ENCODE results near the gene MALAT1. TPM values are rescaled to one million over a fixed set of nuclear protein-coding genes. Genes with fewer than 3 reads are reported as not detected.

The MALAT1 gene
- polyA plus RNA-seq, 4 donors = 299 to 1,150 (median 876) TPM

DNA sequence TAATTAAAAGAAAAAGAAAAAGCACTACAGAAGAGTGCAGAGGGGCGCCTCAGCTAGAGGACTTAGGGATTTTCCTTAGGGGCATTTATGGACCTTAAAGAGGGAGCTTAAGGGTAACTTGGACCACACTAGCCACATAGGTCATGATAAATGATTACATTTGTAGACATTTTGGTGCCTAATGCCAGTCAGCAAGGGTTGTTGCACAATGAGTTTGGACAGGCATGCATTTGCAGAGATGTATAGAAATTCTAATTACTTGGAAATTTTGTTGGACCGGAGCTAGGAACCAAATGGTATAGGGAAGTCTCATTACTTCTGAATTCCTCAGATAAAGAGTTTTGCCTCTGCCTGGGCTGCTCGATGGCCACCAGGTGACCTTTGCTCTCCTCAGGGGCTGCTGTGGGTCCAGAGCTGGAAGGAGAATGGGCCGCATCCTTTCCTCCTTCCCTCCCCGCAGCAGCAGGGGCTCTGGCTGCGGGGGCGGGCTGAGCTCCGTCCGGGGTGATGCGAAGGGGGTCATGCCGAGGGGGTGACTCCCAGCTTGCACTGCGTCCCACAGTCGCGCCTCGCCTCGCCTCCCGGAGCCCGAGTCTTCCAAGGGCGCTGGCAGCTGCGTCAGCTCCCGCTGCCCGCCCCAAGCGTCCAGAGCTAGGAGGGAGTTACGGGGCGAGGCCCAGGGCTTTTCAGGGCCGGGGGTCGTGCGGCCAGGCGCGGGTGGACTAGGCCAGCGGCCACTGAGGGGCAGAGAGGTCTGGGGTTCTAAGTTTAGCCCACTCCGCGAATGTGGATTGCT, 20.3 kb upstream of the MALAT1 start:
- DNase-seq (ENCODE audit: low read depth in 4 of 4, low spot score in 2 of 4) = no peak

DNA sequence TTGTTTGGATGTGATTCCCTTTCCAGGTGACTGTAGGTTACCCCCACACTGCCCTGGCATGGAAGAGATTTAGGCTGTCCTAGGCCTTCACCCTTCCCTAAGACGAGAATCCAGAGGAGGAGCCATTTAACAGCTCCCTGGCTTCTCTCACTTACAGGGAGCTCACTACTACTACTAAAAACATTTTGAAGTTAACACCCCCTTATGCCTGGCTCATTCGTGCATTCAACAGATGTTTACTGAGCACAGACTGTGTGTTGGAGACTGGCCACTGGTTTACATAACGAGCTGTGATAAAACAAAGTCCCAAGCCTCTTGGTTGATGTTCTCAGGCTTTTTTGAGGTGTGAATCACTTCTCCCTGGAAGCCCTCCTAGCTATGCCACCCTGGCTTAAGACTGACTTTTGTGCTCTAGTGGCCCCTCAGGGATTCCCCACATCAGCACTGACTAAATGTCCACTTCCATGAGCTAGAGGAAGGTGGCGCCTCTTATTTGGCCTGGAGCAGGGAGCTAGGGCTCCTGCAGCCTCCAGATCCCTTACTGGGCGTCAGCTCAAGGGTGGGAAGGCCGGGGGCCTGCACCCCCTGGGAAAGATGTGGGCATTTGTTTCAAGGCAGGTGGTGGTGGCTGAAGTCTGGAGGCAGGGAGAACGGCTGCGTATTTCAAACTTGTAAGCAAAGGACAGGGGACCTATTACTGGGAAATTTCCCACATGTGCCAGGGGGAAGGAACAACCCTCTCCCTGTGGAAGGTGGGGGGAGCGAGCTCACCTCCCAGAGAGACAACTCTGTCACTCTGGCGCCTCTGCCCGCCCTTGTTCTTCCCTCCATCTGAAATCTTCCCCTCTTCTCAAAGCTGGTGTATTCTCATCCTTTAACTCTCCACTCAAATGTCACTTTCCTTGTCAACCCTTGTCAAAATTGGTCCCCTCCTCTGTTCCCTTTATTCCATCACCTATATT, 19.4 kb upstream of the MALAT1 start:
- no peak for DNase-seq (ENCODE audit: low read depth in 4 of 4, low spot score in 2 of 4)

DNA sequence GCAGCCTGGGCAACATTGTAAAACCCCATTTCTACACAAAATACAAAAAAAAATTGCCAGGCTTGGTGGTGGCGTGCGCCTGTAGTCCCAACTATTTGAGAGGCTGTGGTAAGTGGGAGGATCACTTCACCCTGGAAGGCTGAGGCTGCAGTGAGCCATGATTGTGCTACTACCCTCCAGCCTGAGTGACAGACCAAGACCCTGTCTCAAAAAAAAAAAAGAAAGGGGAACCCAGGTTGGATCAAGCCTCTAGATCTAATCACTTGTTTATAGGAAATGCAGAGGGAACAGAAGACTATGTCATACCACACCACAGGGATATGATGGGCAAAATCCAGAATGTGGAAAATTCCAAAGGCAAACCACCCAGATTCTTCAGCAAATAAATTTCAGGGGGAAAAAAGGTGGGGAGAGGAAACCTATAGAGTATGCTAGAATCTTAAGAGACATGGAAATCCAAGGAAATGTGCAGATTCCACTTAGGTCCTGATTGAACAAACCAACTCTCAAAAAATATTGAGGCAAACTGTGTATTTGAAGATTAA, 16.5 kb upstream of the MALAT1 start:
- no peak for DNase-seq (ENCODE audit: low read depth in 4 of 4, low spot score in 2 of 4)

DNA sequence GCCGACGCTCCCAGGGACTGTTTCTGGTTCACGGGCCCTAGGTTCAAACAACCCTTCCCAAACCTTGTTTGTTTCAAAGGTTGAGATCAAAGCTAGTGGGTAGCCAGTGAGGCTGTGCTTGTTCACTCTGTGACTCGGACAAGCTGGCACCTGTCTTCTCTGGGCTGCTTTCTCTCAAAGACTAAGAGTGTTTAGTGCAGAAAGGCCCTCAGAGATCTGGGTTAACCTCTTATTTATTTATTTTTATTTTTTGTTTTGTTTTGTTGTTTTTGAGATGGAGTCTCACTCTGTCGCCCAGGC, 13.0 kb upstream of the MALAT1 start:
- DNase-seq (ENCODE audit: low read depth in 4 of 4, low spot score in 2 of 4) = no peak

DNA sequence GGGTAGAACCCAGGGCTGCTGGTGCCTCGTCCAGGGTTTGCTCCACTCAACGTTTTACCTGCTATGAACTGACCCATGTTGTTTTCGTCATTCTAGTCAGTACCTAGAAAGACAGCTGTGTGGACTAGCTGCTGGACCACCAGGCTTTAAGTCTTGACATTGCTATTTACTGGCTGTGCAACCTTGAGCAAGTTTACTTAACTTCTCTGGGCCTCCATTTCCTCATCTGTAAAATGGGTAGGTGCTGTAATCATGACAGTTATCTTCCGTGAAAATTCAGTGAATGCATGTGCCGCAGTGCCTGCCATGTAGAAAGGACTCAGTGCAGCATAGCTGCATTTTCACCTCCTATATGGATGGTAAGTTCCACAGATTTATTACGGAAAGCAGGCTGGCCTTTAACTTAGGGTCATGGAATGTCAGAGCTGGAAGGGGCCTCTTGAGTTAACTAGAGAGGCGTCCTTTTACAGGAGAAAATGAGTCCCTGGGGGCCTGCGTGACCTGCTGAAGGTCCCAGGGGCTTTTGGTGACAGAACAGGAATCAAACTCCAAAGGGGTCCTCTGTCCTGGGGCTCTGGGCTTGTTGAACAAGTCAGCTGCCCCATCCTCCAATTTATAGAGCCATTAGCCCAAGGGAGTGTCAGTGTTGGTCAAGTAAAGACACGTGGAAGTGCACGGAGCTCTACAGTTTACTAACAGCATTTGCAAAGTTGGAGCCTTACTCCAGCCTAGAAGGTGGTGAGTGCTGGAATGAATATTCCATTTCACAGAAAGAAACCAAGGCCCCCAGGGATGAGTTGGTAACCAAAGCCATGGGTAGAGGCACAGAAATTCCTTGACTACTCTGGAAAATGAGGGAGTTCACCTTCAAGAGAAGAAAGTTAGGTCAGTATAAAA, 12.0 kb upstream of the MALAT1 start:
- no peak for DNase-seq (ENCODE audit: low read depth in 4 of 4, low spot score in 2 of 4)

DNA sequence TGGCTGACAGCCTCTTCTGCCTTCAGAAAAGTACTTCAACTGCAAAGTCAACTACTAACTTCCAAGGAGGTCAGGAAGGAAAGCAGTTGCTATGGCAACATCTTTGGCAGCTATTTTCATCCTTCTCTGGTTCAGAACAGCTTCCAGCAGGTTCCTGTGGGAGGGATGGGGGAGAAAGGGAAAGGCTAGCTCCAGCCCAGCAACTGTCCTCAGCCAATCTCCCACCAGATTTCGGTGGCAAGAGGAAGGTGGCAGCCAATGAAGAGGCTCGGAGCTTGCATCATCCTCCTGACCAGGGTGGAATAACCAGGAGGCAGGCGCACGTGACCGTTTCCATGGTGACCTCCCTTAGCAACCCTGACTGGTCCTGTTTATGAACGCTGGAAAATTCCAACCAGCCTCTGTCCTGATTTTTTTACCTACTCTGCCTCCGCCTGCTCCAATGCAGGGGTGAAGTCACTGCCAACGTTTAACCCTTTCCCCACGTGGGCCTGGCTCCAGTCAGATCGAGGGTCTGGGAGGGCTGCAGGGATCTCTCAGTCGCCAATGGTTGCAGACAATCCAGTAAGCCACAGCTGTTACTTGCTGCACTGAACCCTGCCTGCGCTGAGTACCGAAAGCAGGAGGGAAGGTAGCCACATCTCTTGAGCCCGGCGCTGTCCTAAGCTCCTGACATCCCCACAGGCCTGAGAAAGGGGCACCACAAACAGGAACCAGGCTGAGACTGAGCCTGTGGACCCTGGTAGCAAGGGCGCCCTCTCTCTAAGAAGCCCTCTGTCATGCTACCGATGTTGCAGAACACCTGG, 11.2 kb upstream of the MALAT1 start:
- peak in 3 of 4 donors; percentile 99 to 100 (median 99) for DNase-seq (ENCODE audit: low read depth in 4 of 4, low spot score in 2 of 4)

DNA sequence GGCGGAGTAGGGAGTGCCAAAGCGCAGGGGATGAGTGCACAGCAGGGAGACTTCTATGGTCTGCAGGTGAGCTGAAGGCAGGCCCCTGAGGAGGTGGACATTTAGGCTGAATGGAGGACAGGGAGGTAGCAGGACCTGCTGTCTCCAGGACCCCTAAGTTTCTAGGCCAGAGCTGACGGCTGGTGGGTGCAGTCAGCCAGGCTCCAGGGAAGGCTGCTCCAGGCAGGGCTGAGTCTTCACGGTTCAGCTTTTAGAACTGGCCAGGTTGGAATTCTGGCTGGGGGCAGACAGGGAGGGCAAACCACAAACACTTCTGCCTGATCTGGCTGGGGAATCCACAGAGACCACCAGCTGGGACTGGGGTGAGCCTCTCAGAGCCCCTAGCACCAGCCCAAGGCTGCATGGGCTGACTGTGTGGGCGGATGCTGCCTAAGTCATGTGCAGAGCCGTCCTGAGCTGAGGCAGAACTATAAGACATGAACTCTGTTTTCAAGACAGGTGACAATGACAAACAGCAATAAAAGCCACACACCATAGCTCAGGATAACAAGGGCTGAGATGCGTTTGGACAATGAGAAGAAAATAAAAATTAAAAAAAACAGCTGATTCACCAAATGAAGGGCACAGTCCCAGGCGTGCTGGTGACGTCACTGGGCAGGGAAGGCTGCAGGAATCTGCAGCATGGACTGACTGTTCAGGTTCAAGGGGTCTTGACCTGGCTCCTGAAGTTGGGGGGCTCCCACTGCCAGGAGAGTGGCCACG, 10.4 kb upstream of the MALAT1 start:
- DNase-seq (ENCODE audit: low read depth in 4 of 4, low spot score in 2 of 4) = no peak

DNA sequence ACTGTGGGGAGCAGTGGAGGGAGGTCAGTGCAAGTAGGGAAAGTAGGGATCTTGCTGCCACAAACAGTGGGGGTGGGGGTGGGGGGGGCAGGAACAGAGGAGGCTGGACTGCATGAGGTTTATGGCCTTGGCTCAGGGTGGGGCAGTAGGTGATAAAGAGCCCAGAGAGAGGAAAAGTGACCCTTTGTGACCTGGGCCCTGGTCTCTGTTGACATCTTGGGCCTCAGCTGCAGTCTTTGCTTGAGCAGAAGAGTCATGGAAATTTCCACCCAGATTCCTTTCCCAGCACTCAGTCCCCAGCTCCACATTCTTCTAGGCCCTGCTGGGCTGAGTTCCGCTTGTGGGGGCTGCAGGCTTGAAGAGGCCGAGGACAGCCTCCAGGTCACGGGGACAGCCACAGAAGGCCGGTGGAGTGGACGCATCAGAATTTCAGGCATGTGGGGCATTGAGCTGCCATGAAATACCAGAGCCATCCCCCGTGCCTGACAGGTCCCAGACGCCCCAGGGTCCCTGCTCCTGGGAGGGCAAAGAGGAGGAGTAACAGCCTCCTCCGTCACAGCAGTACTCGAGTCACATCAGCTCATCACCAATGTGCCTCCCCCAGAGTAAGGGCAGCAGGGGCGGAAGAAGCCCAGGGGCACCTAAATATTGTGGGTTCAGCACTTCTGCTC, 9.7 kb upstream of the MALAT1 start:
- DNase-seq (ENCODE audit: low read depth in 4 of 4, low spot score in 2 of 4) = peak in 2 of 4 donors; percentile 56 to 63

DNA sequence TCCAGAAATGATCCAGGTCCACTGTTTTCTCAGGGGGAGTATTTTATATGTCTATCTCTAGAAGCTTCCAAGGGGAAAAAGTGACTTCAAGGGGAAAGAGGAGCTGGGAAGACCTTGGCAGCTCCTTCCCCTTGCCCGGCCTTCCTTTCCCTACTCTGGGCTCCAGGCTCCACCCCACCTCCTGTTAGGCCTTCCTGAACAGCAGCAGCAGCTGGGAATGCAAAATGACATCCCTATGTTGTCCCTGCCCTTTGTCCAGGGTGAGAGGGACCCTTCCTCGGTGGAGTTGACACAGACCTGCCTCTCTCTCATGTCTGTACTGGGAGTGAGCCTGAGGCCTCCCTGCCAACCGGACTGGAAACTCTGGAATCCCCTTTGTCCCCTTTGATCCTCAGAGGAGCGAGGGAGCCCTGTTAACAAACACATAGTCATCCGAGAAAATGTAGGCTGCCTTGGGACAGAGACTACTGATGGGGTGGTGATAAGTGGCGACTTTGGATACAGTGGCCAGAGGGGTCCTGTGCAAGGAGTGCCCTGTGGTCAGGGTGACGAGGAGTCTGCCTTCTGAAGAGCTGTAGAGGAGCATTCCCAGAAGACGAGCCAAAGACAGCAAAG, 9.0 kb upstream of the MALAT1 start:
- no peak for DNase-seq (ENCODE audit: low read depth in 4 of 4, low spot score in 2 of 4)

DNA sequence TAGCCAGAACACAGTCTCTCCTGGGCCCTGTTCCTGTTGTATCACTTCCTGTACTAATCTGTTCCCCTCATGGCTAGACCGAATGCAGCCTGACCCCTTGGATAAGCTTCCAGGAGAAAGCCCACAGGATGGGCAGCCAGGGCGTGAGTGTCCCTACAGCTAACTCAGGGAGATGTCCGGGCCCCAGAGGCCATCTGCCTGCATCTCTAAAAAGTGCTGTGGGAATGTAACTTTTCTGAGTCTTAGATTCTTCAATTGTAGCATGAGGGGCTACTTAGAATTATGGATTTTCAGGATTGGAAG, 7.7 kb upstream of the MALAT1 start:
- DNase-seq (ENCODE audit: low read depth in 4 of 4, low spot score in 2 of 4) = no peak

DNA sequence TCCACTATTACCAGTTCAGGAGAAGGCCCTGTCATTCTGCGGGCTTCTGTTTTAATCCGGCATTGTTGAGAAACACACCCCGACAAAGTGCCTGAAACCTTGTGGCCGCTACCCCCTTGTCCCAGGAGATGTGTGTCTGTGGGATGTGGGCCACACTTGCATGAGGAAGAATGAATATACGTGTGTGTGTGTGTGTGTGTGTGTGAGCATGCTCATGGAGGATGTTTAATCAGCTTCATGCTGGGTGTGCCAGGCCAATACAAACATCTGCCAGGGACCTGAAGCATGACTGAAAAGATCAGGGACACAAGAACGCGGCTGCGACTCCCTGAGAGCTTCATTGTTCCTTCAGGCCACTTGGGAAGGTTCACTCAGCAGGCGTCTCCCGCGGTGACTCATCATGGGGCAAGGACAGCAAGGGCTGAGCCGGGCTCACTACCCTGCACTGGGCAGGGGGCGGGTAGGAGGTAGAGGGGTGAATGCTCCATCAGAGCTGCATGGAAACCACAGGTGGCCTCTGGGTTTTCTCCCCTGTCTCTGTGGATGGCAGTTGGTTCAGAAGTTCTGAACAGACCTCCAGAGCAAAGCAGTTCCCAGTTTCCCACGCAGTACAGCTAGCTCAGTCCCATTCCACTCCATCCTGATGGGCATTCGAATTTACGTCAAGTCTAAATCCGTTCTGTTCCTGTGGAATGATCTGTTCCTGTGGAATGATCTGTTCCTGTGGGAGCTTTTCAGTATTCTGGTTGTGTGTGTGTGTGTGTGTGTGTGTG, 7.0 kb upstream of the MALAT1 start:
- DNase-seq (ENCODE audit: low read depth in 4 of 4, low spot score in 2 of 4) = no peak

DNA sequence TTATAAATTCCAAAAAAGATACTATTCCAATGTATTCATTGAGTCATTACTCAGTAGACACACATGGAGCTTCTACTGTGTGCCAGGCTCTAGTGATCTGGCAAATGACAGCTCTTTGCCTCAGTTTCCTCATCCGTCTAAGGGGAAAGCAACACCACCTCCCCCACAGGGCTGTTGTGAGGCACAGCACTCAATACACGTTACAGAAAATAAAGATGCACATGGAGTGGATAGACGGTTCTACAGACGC, 6.5 kb upstream of the MALAT1 start:
- DNase-seq (ENCODE audit: low read depth in 4 of 4, low spot score in 2 of 4) = no peak

DNA sequence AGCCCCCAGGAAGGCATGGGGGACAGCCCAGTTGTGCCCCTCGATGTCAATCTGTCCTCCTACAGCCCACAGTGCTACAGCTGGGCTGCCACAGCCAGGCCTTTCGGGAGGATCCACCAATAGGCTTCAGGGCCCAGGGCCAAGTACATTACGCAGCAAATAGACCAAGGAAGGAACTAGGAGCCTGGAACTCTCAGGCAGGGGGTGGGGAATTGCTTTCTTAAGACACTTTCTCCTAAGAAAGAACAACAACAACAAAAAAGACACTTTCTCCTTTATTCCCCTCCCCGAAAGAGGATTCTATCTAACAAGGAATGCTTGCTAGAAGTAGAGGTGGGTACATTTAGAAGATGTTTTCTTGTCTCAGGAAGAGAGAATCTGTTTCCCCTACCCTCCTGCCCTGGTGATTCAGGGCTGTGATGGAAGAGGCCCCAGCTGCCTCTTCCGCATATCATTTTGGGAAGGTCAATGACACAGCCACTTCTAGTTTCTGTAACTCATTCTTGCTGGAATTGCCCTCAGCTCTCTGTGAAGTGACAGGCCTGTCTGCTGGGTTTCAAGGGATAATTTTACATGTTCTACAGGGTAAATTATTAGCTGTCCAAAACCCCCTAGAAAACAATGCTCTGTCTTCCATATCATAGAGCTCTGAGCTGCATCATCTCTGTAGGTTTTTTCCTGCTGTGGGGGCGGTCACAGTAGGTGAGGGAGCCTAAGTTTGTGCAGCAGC, 6.0 kb upstream of the MALAT1 start:
- DNase-seq (ENCODE audit: low read depth in 4 of 4, low spot score in 2 of 4) = peak in 1 of 4 donors; percentile 49

DNA sequence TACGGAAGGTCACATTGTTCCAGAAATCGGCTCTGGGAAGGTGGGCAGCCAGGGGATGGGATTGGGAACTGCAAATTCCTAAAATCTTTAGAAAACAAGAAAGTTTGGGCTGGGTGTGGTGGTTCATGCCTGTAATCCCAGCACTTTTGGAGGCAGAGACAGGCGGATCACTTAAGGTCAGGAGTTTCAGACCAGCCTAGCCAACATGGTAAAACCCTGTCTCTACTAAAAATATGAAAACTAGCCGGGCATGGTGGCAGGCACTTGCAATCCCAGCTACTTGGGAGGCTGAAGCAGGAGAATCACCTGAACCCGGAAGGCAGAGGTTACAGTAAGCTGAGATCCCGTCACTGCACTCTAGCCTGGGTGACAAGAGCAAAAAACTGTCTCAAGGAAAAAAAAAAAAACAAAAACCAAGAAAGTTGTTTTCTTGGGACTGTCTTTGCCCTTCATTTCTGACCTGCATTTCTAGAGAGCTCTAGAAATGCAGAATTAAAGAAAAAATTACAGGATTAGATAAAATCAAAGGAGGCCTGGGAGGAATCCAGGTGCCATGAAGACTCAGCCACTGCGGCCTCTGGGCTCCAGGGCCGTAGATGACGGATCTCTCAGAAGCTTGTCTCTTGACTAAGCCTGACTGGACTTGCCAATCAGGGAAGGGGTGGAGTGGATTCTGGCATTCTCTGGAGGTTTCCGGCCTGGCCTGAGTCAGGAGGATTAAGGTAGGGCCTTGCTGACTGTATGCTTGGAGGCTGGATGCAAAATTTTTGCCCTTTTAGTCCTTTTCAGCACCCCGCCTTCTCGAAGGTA, 5.3 kb upstream of the MALAT1 start:
- DNase-seq (ENCODE audit: low read depth in 4 of 4, low spot score in 2 of 4) = no peak

DNA sequence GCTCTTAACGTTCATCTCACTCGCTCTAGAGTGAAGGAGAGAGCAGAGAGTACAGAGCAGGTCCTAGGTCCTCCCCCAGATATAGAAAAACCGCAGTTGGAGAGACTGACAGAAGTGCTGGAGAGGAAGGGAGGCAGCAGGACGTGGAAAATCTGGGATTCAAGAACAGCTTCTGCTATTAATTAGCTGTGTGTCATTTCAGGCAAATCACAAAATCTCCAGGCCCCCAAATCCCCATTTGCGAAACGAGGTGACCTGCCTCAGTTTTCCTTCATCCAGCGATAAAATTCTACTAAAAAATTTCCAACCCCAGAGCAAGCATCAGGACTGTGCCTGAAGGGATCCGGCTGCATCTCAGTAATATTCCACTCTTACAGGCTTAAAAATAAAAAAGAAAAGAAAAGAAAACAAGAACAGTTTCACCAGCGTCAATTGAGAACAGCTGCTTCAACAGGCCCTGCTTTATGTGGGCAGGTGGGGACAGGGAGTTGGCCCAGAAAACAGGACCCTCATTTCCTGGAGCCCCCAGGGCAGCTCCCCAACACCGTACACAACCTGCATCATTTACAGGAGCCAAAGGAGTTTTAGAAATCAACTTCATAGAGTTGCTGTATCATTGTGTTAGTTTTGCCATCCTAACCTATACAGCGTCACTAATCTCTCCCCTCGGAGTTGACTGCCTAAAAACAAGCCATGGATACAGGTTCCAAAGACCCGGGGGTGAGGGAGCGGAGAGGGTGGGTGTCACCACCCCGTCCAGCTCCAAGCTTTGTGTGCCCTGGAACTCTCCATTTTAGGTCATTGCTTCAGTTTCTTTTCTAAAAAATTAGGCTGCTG, 2.3 kb upstream of the MALAT1 start:
- no peak for DNase-seq (ENCODE audit: low read depth in 4 of 4, low spot score in 2 of 4)
